Spleen (tissue), 11 donors: Measurements from ENCODE around the gene TBX10. TPM values are rescaled to one million over a fixed set of nuclear protein-coding genes. Genes with fewer than 3 reads are reported as not detected.

Source experiments
- DNase-seq: peaks from one replicate; pipeline ENCODE4 v3.0.0-alpha.2; 2020
- H3K27ac ChIP-seq, 8 donors: fragments of 200-600 bp; sonication (generic) in 7 of 8; 1 replicate in 4 of 8; 2 replicates in 4 of 8; pipeline versions ENCODE4 v1.5.0 to v1.8.0; 2016 to 2021; ENCODE audit warnings: inconsistent platforms in 4 of 8, mild to moderate bottlenecking in 4 of 8, moderate library complexity in 1 of 8
- H3K27me3 ChIP-seq, 7 donors: fragments of 200-600 bp; sonication (generic) in 6 of 7; replicated peaks in 1 of 7; 1 replicate in 4 of 7; 2 replicates in 3 of 7; pipeline versions ENCODE4 v1.5.0 to v1.8.0; 2016 to 2021; ENCODE audit warnings: inconsistent platforms in 3 of 7, mild to moderate bottlenecking in 1 of 7
- H3K36me3 ChIP-seq, 6 donors: fragments of 200-600 bp; sonication (generic) in 5 of 6; 1 replicate in 4 of 6; 2 replicates in 2 of 6; pipeline versions ENCODE4 v1.5.0 to v1.8.0; 2016 to 2021; ENCODE audit warnings: inconsistent platforms in 2 of 6
- H3K4me1 ChIP-seq, 6 donors: fragments of 200-600 bp; sonication (generic) in 5 of 6; 1 replicate in 3 of 6; 2 replicates in 3 of 6; pipeline versions ENCODE4 v1.5.0 to v1.8.0; 2016 to 2021; ENCODE audit warnings: inconsistent platforms in 3 of 6
- H3K4me3 ChIP-seq, 8 donors: fragments of 200-600 bp; sonication (generic) in 7 of 8; 1 replicate in 4 of 8; 2 replicates in 4 of 8; pipeline versions ENCODE4 v1.5.0 to v1.8.0; 2016 to 2021; ENCODE audit warnings: inconsistent platforms in 4 of 8, mild to moderate bottlenecking in 4 of 8, moderate library complexity in 2 of 8
- H3K9me3 ChIP-seq, 8 donors: fragments of 200-600 bp; sonication (generic) in 7 of 8; 1 replicate in 4 of 8; 2 replicates in 4 of 8; pipeline versions ENCODE4 v1.5.0 to v1.8.0; 2016 to 2021; ENCODE audit warnings: inconsistent platforms in 4 of 8
- CTCF ChIP-seq, 11 experiments: fragments of 200-600 bp in 7 of 11; fragments of 450-650 bp in 4 of 11; sonication (generic) in 4 of 11; IDR thresholded peaks in 8 of 11; conservative IDR thresholded peaks in 3 of 11; 1 replicate in 7 of 11; 2 replicates in 4 of 11; pipeline versions ENCODE4 v1.4.0 to v1.8.0; 2016 to 2021; ENCODE audit warnings: antibody characterized with exemption in 11 of 11, inconsistent platforms in 4 of 11, mild to moderate bottlenecking in 1 of 11
- POLR2A ChIP-seq, 3 donors: fragments of 450-650 bp; IDR thresholded peaks; one replicate each; pipeline ENCODE4 v1.5.1; 2017; ENCODE audit warnings: antibody characterized with exemption in 3 of 3, mild to moderate bottlenecking in 1 of 3
- POLR2AphosphoS5 ChIP-seq, 3 donors: sonication (generic); formaldehyde crosslinking; IDR thresholded peaks; one replicate each; pipeline ENCODE4 v1.5.1; 2017; ENCODE audit warnings: antibody characterized with exemption in 3 of 3
- WGBS, 5 donors: extraction: QIAGEN DNeasy Blood & Tissue Kit in 3 of 5; methylation state at CpG; one replicate each; pipeline versions ENCODE4 v1.1.5 to v1.1.7; 2013 to 2018; 5-methylcytosine and 5-hydroxymethylcytosine counted together
- intact Hi-C: fragments of 100-400 bp; cut with DNase I; formaldehyde crosslinking; loops from one replicate; pipeline ENCODE4 v1.15.0; 2023; ENCODE audit warnings: low total_unique reads
- polyA plus RNA-seq, 3 donors: library from polyadenylated mRNA; stranded (reverse); fragments of 200-250 nt; gene quantifications; one replicate each; pipeline ENCODE4 v1.2.1, GENCODE V29; 2013
- total RNA-seq, 7 donors: library from RNA; depleted of rRNA in 3 of 7; stranded (reverse); fragments of >200 nt in 3 of 7; fragmentation: NEBNext Ultra II Directional in 4 of 7; extraction: Animal tissue kit (Norgen Biotek cat#: 25700) in 4 of 7; gene quantifications; one replicate each; pipeline versions ENCODE4 v1.1.0 to v1.2.1, GENCODE V29; 2016 to 2021
- donor health status: healthy with polysubstance abuse.
- donor health status: DM: no; HTN: no; CAD: no; lungs with moderate emphysema.
- donor health status: DM: no; HTN: no; CAD: no.
- donor health status: Bipolar disorder and iron deficiency.
- donor health status: healthy.
- donor health status: DM: no; HTN: no; CAD: no.
- donor health status: DM: yes; HTN: yes; CAD: no.

Gene TBX10
- total and polyA plus RNA-seq, 10 donors = 0.08 TPM; not detected in 9

- TF ChIP-seq POLR2AphosphoS5 (IDR thresholded peaks at IDR 0.05) (no peak), POLR2A (IDR thresholded peaks at IDR 0.05) (no peak), CTCF (IDR thresholded peaks at IDR 0.05 in 8 of 11, conservative IDR thresholded peaks at IDR 0.05 in 3 of 11) (no peak)
- Histone ChIP-seq H3K36me3 (no peaks in the 10 kb centered on the region), H3K27ac (no peak overlapping the region), H3K4me1 (peaks cover 20 to 43% (median 36%) of the 10 kb centered on the region in 6 donors), H3K27me3 (peaks cover 0 to 12% (median 0%) of the 10 kb centered on the region in 7 donors), H3K4me3 (no peak overlapping the region), H3K9me3 (peaks cover 0 to 18% (median 10%) of the 10 kb centered on the region in 8 donors)
- WGBS, 5 donors = 52 to 67% (median 56%) methylated on average over 13 of the region's 13 CpGs
- DNase-seq = peak; percentile 23
- intact Hi-C loops = no loop called here
Observed at GRCh38 chr11:67651976-67652781, 12.6 kb upstream of the TBX10 start.

- H3K27ac ChIP-seq = peak overlapping the region; percentile 51 to 83 (median 74)
- intact Hi-C loops = no loop called here
Observed at GRCh38 chr11:67649634-67650510, 10.3 kb upstream of the TBX10 start.

DNA sequence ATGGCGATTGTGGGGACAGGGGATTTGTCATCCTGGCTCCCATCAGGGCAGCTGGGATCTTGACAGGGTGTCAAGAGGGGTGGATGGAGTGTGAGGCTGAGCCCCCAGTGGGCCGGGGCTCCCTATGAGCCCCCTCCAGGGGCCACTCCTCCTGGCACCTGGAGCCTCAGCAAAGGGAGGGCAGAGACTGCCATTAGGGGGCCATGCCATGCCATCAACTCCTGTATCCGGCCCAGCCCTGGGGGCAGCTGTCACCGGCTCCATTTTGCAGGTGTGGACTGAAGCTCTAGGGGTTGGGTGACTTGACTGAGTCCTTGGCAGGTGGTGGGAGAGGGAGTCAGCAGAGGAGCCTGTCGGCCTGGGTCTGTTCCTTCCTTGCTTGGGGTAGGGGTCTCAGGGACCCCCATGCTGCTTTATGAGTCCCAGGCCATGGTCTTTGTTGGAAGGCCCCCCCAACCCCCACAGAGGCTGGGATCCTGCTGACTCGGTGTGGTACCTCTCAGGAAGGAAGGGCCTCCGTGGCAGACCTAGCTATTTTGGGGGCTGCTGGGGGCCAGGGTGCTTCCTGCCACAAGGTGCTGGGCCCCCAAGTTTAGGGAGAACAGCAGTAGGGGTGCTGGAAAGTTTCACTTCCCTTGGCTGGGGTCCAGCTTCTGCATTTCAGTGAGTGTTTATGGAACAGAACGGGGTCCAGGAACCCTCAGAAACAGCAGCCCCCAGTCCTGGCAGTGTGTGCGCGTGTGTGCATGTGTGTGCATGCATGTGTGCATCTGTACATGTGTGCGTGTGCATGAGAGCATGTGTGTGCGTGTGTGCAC, 9.4 kb upstream of the TBX10 start:
- 22 to 42% (median 33%) methylated on average over 10 to 12 of the region's 12 CpGs for WGBS, 5 donors
- Histone ChIP-seq H3K27ac (peak overlapping the region in 5 of 8 donors; percentile 33 to 68 (median 48)), H3K9me3 (peaks cover 0 to 4% (median 2%) of the 10 kb centered on the region in 8 donors), H3K4me3 (peak overlapping the region in 1 of 8 donors; percentile 39), H3K27me3 (peaks cover 0 to 23% (median 0%) of the 10 kb centered on the region in 7 donors), H3K36me3 (no peaks in the 10 kb centered on the region), H3K4me1 (peaks cover 38 to 70% (median 58%) of the 10 kb centered on the region in 6 donors)
- peak; percentile 88 for DNase-seq
- TF ChIP-seq POLR2AphosphoS5 (IDR thresholded peaks at IDR 0.05) (peak; percentile 44 to 70 (median 61)), CTCF (IDR thresholded peaks at IDR 0.05 in 8 of 11, conservative IDR thresholded peaks at IDR 0.05 in 3 of 11) (no peak), POLR2A (IDR thresholded peaks at IDR 0.05) (no peak)
- intact Hi-C loops = no loop called here

More at GRCh38 chr11:67649634-67650510, 10.3 kb upstream of the TBX10 start:
- Histone ChIP-seq H3K4me1 (peaks cover 38 to 66% (median 58%) of the 10 kb centered on the region in 6 donors), H3K9me3 (no peaks in the 10 kb centered on the region), H3K4me3 (peak overlapping the region; percentile 27 to 72 (median 40)), H3K27me3 (peaks cover 0 to 23% (median 0%) of the 10 kb centered on the region in 7 donors), H3K36me3 (no peaks in the 10 kb centered on the region)
- no peak for TF ChIP-seq POLR2A (IDR thresholded peaks at IDR 0.05)
- TF ChIP-seq POLR2AphosphoS5 (IDR thresholded peaks at IDR 0.05) = no peak
- no peak for TF ChIP-seq CTCF (IDR thresholded peaks at IDR 0.05 in 8 of 11, conservative IDR thresholded peaks at IDR 0.05 in 3 of 11)
- 70 to 86% (median 75%) methylated on average over 21 to 22 of the region's 22 CpGs for WGBS, 5 donors
- DNase-seq = no peak
